ENCODE measurements around the gene KCTD15.

The KCTD15 gene

GRCh38 chr19:33771384-33772101 is 25.1 kb upstream of the KCTD15 start:
- H3K4me3 ChIP-seq (ENCODE audit: low read depth in 1 of 2, low read length in 2 of 2) = no peak overlapping the region
- no peaks in the 10 kb centered on the region for H3K9me3 ChIP-seq (ENCODE audit: insufficient read depth, low read length, severe bottlenecking)
- H3K4me1 ChIP-seq (ENCODE audit: insufficient read depth, low read length) = no peaks in the 10 kb centered on the region
- H2AFZ ChIP-seq (ENCODE audit: low read depth, low read length) = no peak overlapping the region
- H3K4me2 ChIP-seq (ENCODE audit: insufficient read depth, low read length) = no peak overlapping the region
- ATAC-seq (ENCODE audit: insufficient read depth, low read depth) = peak; percentile 84
- H3K27ac ChIP-seq (ENCODE audit: low read length) = no peak overlapping the region
- H3K9ac ChIP-seq (ENCODE audit: low read depth, low read length) = no peak overlapping the region
- H3K79me2 ChIP-seq (ENCODE audit: insufficient read depth, low read length) = no peaks in the 10 kb centered on the region
- H3K36me3 ChIP-seq (ENCODE audit: insufficient read depth, low read length) = no peaks in the 10 kb centered on the region
- peaks cover 21% of the 10 kb centered on the region for H4K20me1 ChIP-seq (ENCODE audit: insufficient read depth, low read length)
- DNase-seq = peak; percentile 64
- H3K27me3 ChIP-seq (ENCODE audit: insufficient read depth, low read length, poor library complexity) = no peaks in the 10 kb centered on the region
- TF ChIP-seq CTCF (IDR thresholded peaks at IDR 0.05; ENCODE audit: borderline replicate concordance, extremely low read depth, low read length, poor library complexity, severe bottlenecking) (peak; percentile 87), EZH2 (IDR thresholded peaks at IDR 0.05; ENCODE audit: borderline replicate concordance, low read depth, low read length, severe bottlenecking) (no peak)

GRCh38 chr19:33772102-33772857 is 24.4 kb upstream of the KCTD15 start:
- H2AFZ ChIP-seq (ENCODE audit: low read depth, low read length) = no peak overlapping the region
- no peaks in the 10 kb centered on the region for H3K9me3 ChIP-seq (ENCODE audit: insufficient read depth, low read length, severe bottlenecking)
- H3K4me1 ChIP-seq (ENCODE audit: insufficient read depth, low read length) = no peaks in the 10 kb centered on the region
- no peak overlapping the region for H3K27ac ChIP-seq (ENCODE audit: low read length)
- ATAC-seq (ENCODE audit: insufficient read depth, low read depth) (no peak), DNase-seq (no peak)
- peaks cover 25% of the 10 kb centered on the region for H4K20me1 ChIP-seq (ENCODE audit: insufficient read depth, low read length)
- H3K36me3 ChIP-seq (ENCODE audit: insufficient read depth, low read length) = no peaks in the 10 kb centered on the region
- TF ChIP-seq EZH2 (IDR thresholded peaks at IDR 0.05; ENCODE audit: borderline replicate concordance, low read depth, low read length, severe bottlenecking) = no peak
- TF ChIP-seq CTCF (IDR thresholded peaks at IDR 0.05; ENCODE audit: borderline replicate concordance, extremely low read depth, low read length, poor library complexity, severe bottlenecking) = no peak
- no peak overlapping the region for H3K4me3 ChIP-seq (ENCODE audit: low read depth in 1 of 2, low read length in 2 of 2)
- H3K9ac ChIP-seq (ENCODE audit: low read depth, low read length) = no peak overlapping the region
- H3K4me2 ChIP-seq (ENCODE audit: insufficient read depth, low read length) = no peak overlapping the region
- no peaks in the 10 kb centered on the region for H3K27me3 ChIP-seq (ENCODE audit: insufficient read depth, low read length, poor library complexity)
- H3K79me2 ChIP-seq (ENCODE audit: insufficient read depth, low read length) = no peaks in the 10 kb centered on the region

- Histone ChIP-seq H3K27me3 (ENCODE audit: insufficient read depth, low read length, poor library complexity) (no peaks in the 10 kb centered on the region), H3K27ac (ENCODE audit: low read length) (no peak overlapping the region), H3K79me2 (ENCODE audit: insufficient read depth, low read length) (no peaks in the 10 kb centered on the region), H3K4me3 (ENCODE audit: low read depth in 1 of 2, low read length in 2 of 2) (no peak overlapping the region), H4K20me1 (ENCODE audit: insufficient read depth, low read length) (peaks cover 24% of the 10 kb centered on the region), H3K9me3 (ENCODE audit: insufficient read depth, low read length, severe bottlenecking) (no peaks in the 10 kb centered on the region), H3K9ac (ENCODE audit: low read depth, low read length) (no peak overlapping the region), H3K4me2 (ENCODE audit: insufficient read depth, low read length) (no peak overlapping the region), H2AFZ (ENCODE audit: low read depth, low read length) (no peak overlapping the region), H3K36me3 (ENCODE audit: insufficient read depth, low read length) (no peaks in the 10 kb centered on the region), H3K4me1 (ENCODE audit: insufficient read depth, low read length) (no peaks in the 10 kb centered on the region)
- TF ChIP-seq EZH2 (IDR thresholded peaks at IDR 0.05; ENCODE audit: borderline replicate concordance, low read depth, low read length, severe bottlenecking) = no peak
- no peak for TF ChIP-seq CTCF (IDR thresholded peaks at IDR 0.05; ENCODE audit: borderline replicate concordance, extremely low read depth, low read length, poor library complexity, severe bottlenecking)
- ATAC-seq (ENCODE audit: insufficient read depth, low read depth) (no peak), DNase-seq (no peak)
Observed at GRCh38 chr19:33772858-33773180, 23.9 kb upstream of the KCTD15 start.

Data from DND-41 (cell line).